ENCODE data around the gene GALNT10.

- TF ChIP-seq CTCF (IDR thresholded peaks at IDR 0.05; ENCODE audit: borderline replicate concordance, extremely low read depth, low read length, poor library complexity, severe bottlenecking) = no peak
- TF ChIP-seq EZH2 (IDR thresholded peaks at IDR 0.05; ENCODE audit: borderline replicate concordance, low read depth, low read length, severe bottlenecking) = no peak
Observed at GRCh38 chr5:154403234-154403633, 212.7 kb downstream of the GALNT10 start.
